Measurements from ENCODE around the gene IL22. TPM values are rescaled to one million over a fixed set of nuclear protein-coding genes. Genes with fewer than 3 reads are reported as not detected.

The IL22 gene
- total RNA-seq, 1 donor from 2014 or later = not detected

- Mint-ChIP-seq H3K4me1 (ENCODE audit: unreplicated experiment) (peaks cover 30% of the 10 kb centered on the region), H3K4me3 (ENCODE audit: unreplicated experiment) (no peak overlapping the region), H3K27ac (ENCODE audit: unreplicated experiment) (peak overlapping the region; percentile 78), H3K36me3 (ENCODE audit: low read depth, unreplicated experiment) (no peaks in the 10 kb centered on the region), H3K9me3 (ENCODE audit: unreplicated experiment) (no peaks in the 10 kb centered on the region), H3K27me3 (ENCODE audit: unreplicated experiment) (peaks cover 1% of the 10 kb centered on the region)
- no peak for DNase-seq (ENCODE audit: low spot score)
- TF ChIP-seq, protein P1, sequence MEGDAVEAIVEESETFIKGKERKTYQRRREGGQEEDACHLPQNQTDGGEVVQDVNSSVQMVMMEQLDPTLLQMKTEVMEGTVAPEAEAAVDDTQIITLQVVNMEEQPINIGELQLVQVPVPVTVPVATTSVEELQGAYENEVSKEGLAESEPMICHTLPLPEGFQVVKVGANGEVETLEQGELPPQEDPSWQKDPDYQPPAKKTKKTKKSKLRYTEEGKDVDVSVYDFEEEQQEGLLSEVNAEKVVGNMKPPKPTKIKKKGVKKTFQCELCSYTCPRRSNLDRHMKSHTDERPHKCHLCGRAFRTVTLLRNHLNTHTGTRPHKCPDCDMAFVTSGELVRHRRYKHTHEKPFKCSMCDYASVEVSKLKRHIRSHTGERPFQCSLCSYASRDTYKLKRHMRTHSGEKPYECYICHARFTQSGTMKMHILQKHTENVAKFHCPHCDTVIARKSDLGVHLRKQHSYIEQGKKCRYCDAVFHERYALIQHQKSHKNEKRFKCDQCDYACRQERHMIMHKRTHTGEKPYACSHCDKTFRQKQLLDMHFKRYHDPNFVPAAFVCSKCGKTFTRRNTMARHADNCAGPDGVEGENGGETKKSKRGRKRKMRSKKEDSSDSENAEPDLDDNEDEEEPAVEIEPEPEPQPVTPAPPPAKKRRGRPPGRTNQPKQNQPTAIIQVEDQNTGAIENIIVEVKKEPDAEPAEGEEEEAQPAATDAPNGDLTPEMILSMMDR (IDR thresholded peaks at IDR 0.05; ENCODE audit: unreplicated experiment) = no peak
Observed at GRCh38 chr12:68206446-68206845, 47.0 kb downstream of the IL22 start.

DNA sequence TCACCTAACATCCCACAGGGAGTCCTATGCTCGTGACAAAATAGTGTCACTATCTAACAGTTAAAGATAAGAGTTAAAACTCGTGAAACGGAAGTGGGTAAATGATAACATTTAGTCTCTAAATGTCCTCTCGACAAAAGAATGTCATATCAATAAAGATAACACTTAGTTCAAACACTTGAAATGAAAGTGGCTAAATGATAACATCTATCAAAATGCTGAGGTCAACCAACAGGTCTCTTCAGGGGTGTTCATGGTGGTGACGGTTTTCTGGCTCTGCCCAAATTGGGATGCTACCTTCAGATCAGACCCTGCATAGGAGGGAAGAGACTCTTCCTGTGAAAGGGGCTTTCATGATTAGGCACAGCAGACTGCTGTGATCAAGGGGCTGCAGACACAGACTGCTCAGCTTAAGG, 49.9 kb downstream of the IL22 start:
- no peak overlapping the region for H3K4me3 Mint-ChIP-seq (ENCODE audit: unreplicated experiment)
- H3K4me1 Mint-ChIP-seq (ENCODE audit: unreplicated experiment) = peaks cover 26% of the 10 kb centered on the region
- DNase-seq (ENCODE audit: low spot score) = no peak
- TF ChIP-seq, protein P1 (IDR thresholded peaks at IDR 0.05; ENCODE audit: unreplicated experiment) = no peak
- H3K36me3 Mint-ChIP-seq (ENCODE audit: low read depth, unreplicated experiment) = no peaks in the 10 kb centered on the region
- H3K9me3 Mint-ChIP-seq (ENCODE audit: unreplicated experiment) = no peaks in the 10 kb centered on the region
- peaks cover 1% of the 10 kb centered on the region for H3K27me3 Mint-ChIP-seq (ENCODE audit: unreplicated experiment)
- no peak overlapping the region for H3K27ac Mint-ChIP-seq (ENCODE audit: unreplicated experiment)

DNA sequence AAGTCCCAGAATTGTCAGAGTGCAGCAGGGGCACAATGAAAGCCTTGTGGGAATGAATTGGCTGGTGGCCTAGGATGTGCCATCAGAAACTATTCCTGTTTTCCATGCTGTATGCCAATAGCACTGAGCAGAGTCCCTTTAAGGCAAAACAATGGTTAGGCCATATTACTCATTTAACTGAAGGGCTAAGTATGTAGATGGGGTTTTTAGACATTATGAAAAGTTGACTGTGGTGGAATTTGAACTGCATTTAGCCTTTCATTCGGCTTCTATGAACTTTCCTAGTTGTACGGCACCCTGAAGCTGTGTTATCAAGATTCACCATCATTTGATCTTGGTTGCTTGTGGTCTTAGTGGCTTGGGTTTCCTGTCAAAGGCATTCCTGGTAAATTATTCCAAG, 52.5 kb downstream of the IL22 start:
- Mint-ChIP-seq H3K4me1 (ENCODE audit: unreplicated experiment) (peaks cover 10% of the 10 kb centered on the region), H3K36me3 (ENCODE audit: low read depth, unreplicated experiment) (no peaks in the 10 kb centered on the region), H3K4me3 (ENCODE audit: unreplicated experiment) (no peak overlapping the region), H3K27me3 (ENCODE audit: unreplicated experiment) (no peaks in the 10 kb centered on the region), H3K27ac (ENCODE audit: unreplicated experiment) (no peak overlapping the region), H3K9me3 (ENCODE audit: unreplicated experiment) (no peaks in the 10 kb centered on the region)
- TF ChIP-seq, protein P1 (IDR thresholded peaks at IDR 0.05; ENCODE audit: unreplicated experiment) = no peak
- DNase-seq (ENCODE audit: low spot score) = no peak

- H3K4me3 Mint-ChIP-seq (ENCODE audit: unreplicated experiment) = no peak overlapping the region
- TF ChIP-seq, protein P1 (IDR thresholded peaks at IDR 0.05; ENCODE audit: unreplicated experiment) = no peak
- H3K27me3 Mint-ChIP-seq (ENCODE audit: unreplicated experiment) = no peaks in the 10 kb centered on the region
- no peaks in the 10 kb centered on the region for H3K9me3 Mint-ChIP-seq (ENCODE audit: unreplicated experiment)
- no peaks in the 10 kb centered on the region for H3K4me1 Mint-ChIP-seq (ENCODE audit: unreplicated experiment)
- H3K36me3 Mint-ChIP-seq (ENCODE audit: low read depth, unreplicated experiment) = no peaks in the 10 kb centered on the region
- no peak overlapping the region for H3K27ac Mint-ChIP-seq (ENCODE audit: unreplicated experiment)
- DNase-seq (ENCODE audit: low spot score) = no peak
Observed at GRCh38 chr12:68199127-68199526, 54.3 kb downstream of the IL22 start.

DNA sequence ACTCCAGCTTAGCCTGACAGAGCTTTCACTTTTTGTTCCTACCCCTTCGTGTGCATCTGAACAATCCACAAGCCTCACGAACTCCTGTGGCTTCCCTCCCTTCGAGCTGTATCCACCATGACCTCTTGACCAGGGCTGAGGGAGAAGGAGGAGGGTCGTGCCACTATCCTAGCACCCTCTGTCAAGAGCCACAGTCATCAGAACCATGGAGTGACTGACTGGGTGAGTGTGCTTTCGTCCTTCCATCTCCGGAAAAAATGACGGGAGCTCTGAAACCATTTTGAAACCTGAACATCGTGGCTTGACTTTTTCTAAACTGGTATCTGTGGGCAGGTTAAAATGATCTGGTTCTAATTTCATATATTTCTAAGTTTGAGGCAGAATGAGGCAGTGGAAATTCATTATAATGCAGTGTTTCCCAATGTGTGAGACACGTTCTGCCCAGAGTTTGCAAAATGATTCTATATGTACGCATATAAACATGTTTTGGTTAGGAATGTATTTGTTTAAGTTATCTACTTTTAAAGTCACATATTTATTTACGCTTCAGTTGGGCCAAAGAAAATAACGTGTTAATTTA, 54.8 kb downstream of the IL22 start:
- H3K4me3 Mint-ChIP-seq (ENCODE audit: unreplicated experiment) = no peak overlapping the region
- H3K36me3 Mint-ChIP-seq (ENCODE audit: low read depth, unreplicated experiment) = no peaks in the 10 kb centered on the region
- no peaks in the 10 kb centered on the region for H3K27me3 Mint-ChIP-seq (ENCODE audit: unreplicated experiment)
- H3K4me1 Mint-ChIP-seq (ENCODE audit: unreplicated experiment) = no peaks in the 10 kb centered on the region
- no peaks in the 10 kb centered on the region for H3K9me3 Mint-ChIP-seq (ENCODE audit: unreplicated experiment)
- no peak for DNase-seq (ENCODE audit: low spot score)
- TF ChIP-seq, protein P1 (IDR thresholded peaks at IDR 0.05; ENCODE audit: unreplicated experiment) = no peak
- no peak overlapping the region for H3K27ac Mint-ChIP-seq (ENCODE audit: unreplicated experiment)

Other genes starting within 250 kb of the IL22 start
- not detected for gene IFNG, start 93.9 kb downstream of the IL22 start, total RNA-seq (ENCODE audit: unreplicated experiment)
- gene IL26, start 27.8 kb downstream of the IL22 start, total RNA-seq (ENCODE audit: unreplicated experiment) = not detected
- gene MDM1, start 78.8 kb upstream of the IL22 start, total RNA-seq (ENCODE audit: unreplicated experiment) = 18.1 TPM